Upper lobe of right lung (tissue), 1 donor: ENCODE results near the gene P4HA1. TPM values are rescaled to one million over a fixed set of nuclear protein-coding genes. Genes with fewer than 3 reads are reported as not detected.
A peak's percentile ranks its signal among the peaks of the same experiment; 100 is the strongest.

ENCODE experiments used
- ATAC-seq: fragments of 200-7000 bp; cut with Tn5 transposase; one replicate; pipeline ENCODE4 v1.9.1; 2020; ENCODE audit warnings: mild to moderate bottlenecking, moderate library complexity
- DNase-seq: peaks from one replicate; pipeline ENCODE4 v3.0.0-alpha.2; 2020
- H3K27ac ChIP-seq: fragments of 200-600 bp; one replicate; pipeline ENCODE4 v1.8.0; 2022
- H3K27me3 ChIP-seq: fragments of 200-600 bp; one replicate; pipeline ENCODE4 v1.8.0; 2022; ENCODE audit warnings: mild to moderate bottlenecking
- H3K36me3 ChIP-seq: fragments of 200-600 bp; one replicate; pipeline ENCODE4 v1.8.0; 2022
- H3K4me1 ChIP-seq: fragments of 200-600 bp; one replicate; pipeline ENCODE4 v1.8.0; 2022
- H3K4me3 ChIP-seq: fragments of 200-600 bp; one replicate; pipeline ENCODE4 v1.8.0; 2022; ENCODE audit warnings: mild to moderate bottlenecking
- H3K9me3 ChIP-seq: fragments of 200-600 bp; one replicate; pipeline ENCODE4 v1.8.0; 2022
- CTCF ChIP-seq: fragments of 200-600 bp; IDR thresholded peaks from one replicate; pipeline ENCODE4 v1.8.0; 2022; ENCODE audit warnings: antibody characterized with exemption
- intact Hi-C: fragments of 100-400 bp; cut with DNase I; formaldehyde crosslinking; loops from one replicate; pipeline ENCODE4 v1.11.0; 2022
- total RNA-seq: library from RNA; stranded (reverse); fragmentation: NEBNext Ultra II Directional; extraction: Animal tissue kit (Norgen Biotek cat#: 25700); gene quantifications from one replicate; pipeline ENCODE4 v1.2.1, GENCODE V29; 2021
- donor health status: DM: no; HTN: yes; CAD: no; lungs with severe emphysema.

P4HA1 gene
- total RNA-seq, 1 donor from 2014 or later = 51.8 TPM

- Histone ChIP-seq H3K36me3 (no peaks in the 10 kb centered on the region), H3K27me3 (no peaks in the 10 kb centered on the region), H3K27ac (no peak overlapping the region), H3K4me3 (no peak overlapping the region), H3K4me1 (no peaks in the 10 kb centered on the region), H3K9me3 (peaks cover 32% of the 10 kb centered on the region)
- DNase-seq (no peak), ATAC-seq (peak; percentile 27)
- intact Hi-C loops = no loop called here
- TF ChIP-seq CTCF = no peak
Observed at GRCh38 chr10:72981028-72981881, 115.4 kb downstream of the P4HA1 start.

GRCh38 chr10:72980348-72980747 lies 116.3 kb downstream of the P4HA1 start:
- DNase-seq (no peak), ATAC-seq (no peak)
- Histone ChIP-seq H3K4me3 (no peak overlapping the region), H3K27ac (no peak overlapping the region), H3K27me3 (no peaks in the 10 kb centered on the region), H3K4me1 (no peaks in the 10 kb centered on the region), H3K36me3 (no peaks in the 10 kb centered on the region), H3K9me3 (peaks cover 37% of the 10 kb centered on the region)
- TF ChIP-seq CTCF = no peak
- intact Hi-C loops = no loop called here

DNA sequence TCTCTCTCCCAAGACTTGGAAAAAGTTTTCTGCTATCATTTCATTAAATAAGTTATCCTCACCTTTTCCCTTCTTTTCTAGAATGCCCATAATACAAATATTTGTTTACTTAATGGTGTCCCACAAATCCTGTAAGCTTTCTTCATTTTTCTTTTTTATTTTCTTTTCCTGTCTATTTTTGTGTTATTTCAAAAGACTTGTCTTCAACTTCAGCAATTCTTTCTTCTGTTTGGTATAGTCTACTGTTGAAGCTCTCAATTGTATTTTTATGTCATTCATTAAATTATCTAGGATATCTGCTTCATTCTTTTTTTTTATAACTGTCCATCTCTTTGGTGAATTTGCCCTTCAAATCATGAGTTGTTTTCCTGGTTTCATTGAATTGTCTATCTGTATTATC lies 117.0 kb downstream of the P4HA1 start:
- no peaks in the 10 kb centered on the region for H3K27me3 ChIP-seq
- TF ChIP-seq CTCF = no peak

GRCh38 chr10:72976886-72977285 lies 119.8 kb downstream of the P4HA1 start:
- ATAC-seq = no peak
- no peak for TF ChIP-seq CTCF
- H3K4me3 ChIP-seq = no peak overlapping the region
- H3K36me3 ChIP-seq = no peaks in the 10 kb centered on the region
- H3K27ac ChIP-seq = no peak overlapping the region
- no peaks in the 10 kb centered on the region for H3K4me1 ChIP-seq
- peaks cover 37% of the 10 kb centered on the region for H3K9me3 ChIP-seq
- intact Hi-C loops = no loop called here
- DNase-seq = no peak
- no peaks in the 10 kb centered on the region for H3K27me3 ChIP-seq

More for the DNA sequence above, 117.0 kb downstream of the P4HA1 start:
- Histone ChIP-seq H3K4me3 (no peak overlapping the region), H3K27ac (no peak overlapping the region), H3K9me3 (peaks cover 37% of the 10 kb centered on the region), H3K36me3 (no peaks in the 10 kb centered on the region), H3K4me1 (no peaks in the 10 kb centered on the region)
- ATAC-seq (no peak), DNase-seq (no peak)
- intact Hi-C loops = no loop called here

Other genes starting within 250 kb of the P4HA1 start
- not detected for gene OIT3, start 203.1 kb downstream of the P4HA1 start, total RNA-seq
- 1.2 TPM for gene PLA2G12B, start 142.1 kb downstream of the P4HA1 start, total RNA-seq
- gene NUDT13, start 13.6 kb upstream of the P4HA1 start, total RNA-seq = 2.3 TPM
- gene ECD, start 71.1 kb upstream of the P4HA1 start, total RNA-seq = 27.8 TPM
- 18.6 TPM for gene FAM149B1, start 71.3 kb upstream of the P4HA1 start, total RNA-seq
- 12.4 TPM for gene DNAJC9, start 150.4 kb upstream of the P4HA1 start, total RNA-seq
- 52.5 TPM for gene MRPS16, start 155.8 kb upstream of the P4HA1 start, total RNA-seq